ENCODE measurements around the gene DMPK.

The DMPK gene

DNA sequence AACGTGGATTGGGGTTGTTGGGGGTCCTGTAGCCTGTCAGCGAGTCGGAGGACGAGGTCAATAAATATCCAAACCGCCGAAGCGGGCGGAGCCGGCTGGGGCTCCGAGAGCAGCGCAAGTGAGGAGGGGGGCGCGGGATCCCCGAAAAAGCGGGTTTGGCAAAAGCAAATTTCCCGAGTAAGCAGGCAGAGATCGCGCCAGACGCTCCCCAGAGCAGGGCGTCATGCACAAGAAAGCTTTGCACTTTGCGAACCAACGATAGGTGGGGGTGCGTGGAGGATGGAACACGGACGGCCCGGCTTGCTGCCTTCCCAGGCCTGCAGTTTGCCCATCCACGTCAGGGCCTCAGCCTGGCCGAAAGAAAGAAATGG is 12.5 kb downstream of the DMPK start:
- Histone ChIP-seq H3K4me3 (replicated peaks; ENCODE audit: insufficient read depth, low read length) (peak overlapping the region; percentile 69), H3K27ac (replicated peaks) (no peak overlapping the region; the same call in 1 of the 2 replicates), H3K27me3 (ENCODE audit: insufficient read depth, poor library complexity, severe bottlenecking) (peaks cover 40% of the 10 kb centered on the region)
- TF ChIP-seq, protein P1, sequence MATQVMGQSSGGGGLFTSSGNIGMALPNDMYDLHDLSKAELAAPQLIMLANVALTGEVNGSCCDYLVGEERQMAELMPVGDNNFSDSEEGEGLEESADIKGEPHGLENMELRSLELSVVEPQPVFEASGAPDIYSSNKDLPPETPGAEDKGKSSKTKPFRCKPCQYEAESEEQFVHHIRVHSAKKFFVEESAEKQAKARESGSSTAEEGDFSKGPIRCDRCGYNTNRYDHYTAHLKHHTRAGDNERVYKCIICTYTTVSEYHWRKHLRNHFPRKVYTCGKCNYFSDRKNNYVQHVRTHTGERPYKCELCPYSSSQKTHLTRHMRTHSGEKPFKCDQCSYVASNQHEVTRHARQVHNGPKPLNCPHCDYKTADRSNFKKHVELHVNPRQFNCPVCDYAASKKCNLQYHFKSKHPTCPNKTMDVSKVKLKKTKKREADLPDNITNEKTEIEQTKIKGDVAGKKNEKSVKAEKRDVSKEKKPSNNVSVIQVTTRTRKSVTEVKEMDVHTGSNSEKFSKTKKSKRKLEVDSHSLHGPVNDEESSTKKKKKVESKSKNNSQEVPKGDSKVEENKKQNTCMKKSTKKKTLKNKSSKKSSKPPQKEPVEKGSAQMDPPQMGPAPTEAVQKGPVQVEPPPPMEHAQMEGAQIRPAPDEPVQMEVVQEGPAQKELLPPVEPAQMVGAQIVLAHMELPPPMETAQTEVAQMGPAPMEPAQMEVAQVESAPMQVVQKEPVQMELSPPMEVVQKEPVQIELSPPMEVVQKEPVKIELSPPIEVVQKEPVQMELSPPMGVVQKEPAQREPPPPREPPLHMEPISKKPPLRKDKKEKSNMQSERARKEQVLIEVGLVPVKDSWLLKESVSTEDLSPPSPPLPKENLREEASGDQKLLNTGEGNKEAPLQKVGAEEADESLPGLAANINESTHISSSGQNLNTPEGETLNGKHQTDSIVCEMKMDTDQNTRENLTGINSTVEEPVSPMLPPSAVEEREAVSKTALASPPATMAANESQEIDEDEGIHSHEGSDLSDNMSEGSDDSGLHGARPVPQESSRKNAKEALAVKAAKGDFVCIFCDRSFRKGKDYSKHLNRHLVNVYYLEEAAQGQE (IDR thresholded peaks at IDR 0.05; ENCODE audit: insufficient replicate concordance, low read depth), result no peak
- TF ChIP-seq SPI1 (IDR thresholded peaks at IDR 0.05; ENCODE audit: borderline replicate concordance, low read depth), result no peak
- no peak for TF ChIP-seq POLR2AphosphoS5 (IDR thresholded peaks at IDR 0.05; ENCODE audit: low read depth)
- peak in 1 of 2 experiments; percentile 45 for DNase-seq (ENCODE audit: low read depth in 1 of 2, low spot score in 1 of 2)

DNA sequence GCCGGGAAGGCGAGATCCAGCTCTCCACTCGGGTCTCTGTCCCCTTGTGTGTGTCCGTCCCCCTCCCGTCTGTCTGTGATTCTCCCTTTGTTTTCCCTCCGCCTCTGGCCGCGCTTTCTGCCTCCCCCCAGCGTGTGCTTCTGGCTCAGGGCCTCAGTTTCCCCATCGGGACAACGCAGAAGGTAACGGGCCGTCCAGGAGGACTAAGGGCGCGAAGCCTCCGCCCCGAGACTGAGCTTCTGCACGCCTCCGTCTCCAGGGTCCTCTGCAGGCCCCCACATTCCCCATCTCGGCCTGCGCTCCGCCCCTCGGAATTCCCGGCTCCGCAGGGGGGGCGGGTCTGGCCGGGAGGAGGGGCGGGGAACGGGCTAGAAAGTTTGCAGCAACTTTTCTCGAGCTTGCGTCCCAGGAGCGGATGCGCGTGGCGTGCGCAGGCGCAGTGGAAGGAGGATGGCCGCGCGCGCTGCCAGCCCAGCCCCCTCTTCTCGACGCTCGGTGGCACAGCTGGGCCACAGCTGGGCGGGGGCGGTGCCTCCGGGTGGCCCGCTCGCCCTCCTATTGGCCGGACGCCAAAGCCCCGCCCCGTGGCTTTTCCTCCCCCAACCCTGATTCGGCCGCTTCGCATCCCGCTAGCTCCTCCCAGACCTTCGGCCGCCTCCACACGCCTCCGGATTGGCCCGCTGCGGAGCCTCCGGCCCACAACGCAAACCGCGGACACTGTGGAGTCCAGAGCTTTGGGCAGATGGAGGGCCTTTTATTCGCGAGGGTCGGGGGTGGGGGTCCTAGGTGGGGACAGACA is 13.1 kb downstream of the DMPK start, which contains the start of gene SIX5:
Gene SIX5, minus strand, starts transcription at position 269 of the 799 bp plus-strand sequence. CDS start 408 bp downstream, outside the sequence.
- TF ChIP-seq, protein P2, sequence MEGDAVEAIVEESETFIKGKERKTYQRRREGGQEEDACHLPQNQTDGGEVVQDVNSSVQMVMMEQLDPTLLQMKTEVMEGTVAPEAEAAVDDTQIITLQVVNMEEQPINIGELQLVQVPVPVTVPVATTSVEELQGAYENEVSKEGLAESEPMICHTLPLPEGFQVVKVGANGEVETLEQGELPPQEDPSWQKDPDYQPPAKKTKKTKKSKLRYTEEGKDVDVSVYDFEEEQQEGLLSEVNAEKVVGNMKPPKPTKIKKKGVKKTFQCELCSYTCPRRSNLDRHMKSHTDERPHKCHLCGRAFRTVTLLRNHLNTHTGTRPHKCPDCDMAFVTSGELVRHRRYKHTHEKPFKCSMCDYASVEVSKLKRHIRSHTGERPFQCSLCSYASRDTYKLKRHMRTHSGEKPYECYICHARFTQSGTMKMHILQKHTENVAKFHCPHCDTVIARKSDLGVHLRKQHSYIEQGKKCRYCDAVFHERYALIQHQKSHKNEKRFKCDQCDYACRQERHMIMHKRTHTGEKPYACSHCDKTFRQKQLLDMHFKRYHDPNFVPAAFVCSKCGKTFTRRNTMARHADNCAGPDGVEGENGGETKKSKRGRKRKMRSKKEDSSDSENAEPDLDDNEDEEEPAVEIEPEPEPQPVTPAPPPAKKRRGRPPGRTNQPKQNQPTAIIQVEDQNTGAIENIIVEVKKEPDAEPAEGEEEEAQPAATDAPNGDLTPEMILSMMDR (IDR thresholded peaks at IDR 0.05; ENCODE audit: insufficient read depth, low read length), result no peak
- TF ChIP-seq, protein P1 (IDR thresholded peaks at IDR 0.05; ENCODE audit: insufficient replicate concordance, low read depth), result no peak
- TF ChIP-seq POLR2AphosphoS5 (IDR thresholded peaks at IDR 0.05; ENCODE audit: low read depth) (no peak), SPI1 (IDR thresholded peaks at IDR 0.05; ENCODE audit: borderline replicate concordance, low read depth) (no peak), GABPA (IDR thresholded peaks at IDR 0.05; ENCODE audit: low read depth) (no peak)
- DNase-seq (ENCODE audit: low read depth in 1 of 2, low spot score in 1 of 2), result peak; percentile 92 to 96
- Histone ChIP-seq H3K4me3 (replicated peaks; ENCODE audit: insufficient read depth, low read length) (peak within 1 kb of the TSS; percentile 69), H3K27me3 (ENCODE audit: insufficient read depth, poor library complexity, severe bottlenecking) (peaks cover 38% of the 10 kb centered on the region), H3K27ac (replicated peaks) (peak within 1 kb of the TSS; percentile 33)

DNA sequence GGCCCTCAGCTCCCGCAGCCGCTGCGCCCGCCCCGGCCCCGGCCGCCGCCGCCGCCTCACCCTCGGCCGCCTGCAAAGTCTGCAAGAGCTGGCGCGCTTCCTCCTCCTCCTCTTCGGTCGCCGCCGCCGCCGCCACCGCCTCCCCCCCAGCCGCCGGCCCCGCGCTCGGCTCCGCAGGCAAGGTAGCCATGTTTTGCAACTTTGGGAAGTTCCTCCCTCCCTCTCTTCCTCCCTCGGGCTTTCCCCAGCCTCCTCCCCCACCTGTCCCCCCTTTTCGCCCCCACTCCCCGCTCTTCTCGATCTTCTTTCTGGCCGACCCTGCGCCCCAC is 13.7 kb downstream of the DMPK start:
- TF ChIP-seq, protein P1 (IDR thresholded peaks at IDR 0.05; ENCODE audit: insufficient replicate concordance, low read depth), result no peak
- peak; percentile 29; the same call in 1 of the 2 replicates for TF ChIP-seq SPI1 (IDR thresholded peaks at IDR 0.05; ENCODE audit: borderline replicate concordance, low read depth)
- peak in 1 of 2 experiments; percentile 60 for DNase-seq (ENCODE audit: low read depth in 1 of 2, low spot score in 1 of 2)
- H3K4me3 ChIP-seq (replicated peaks; ENCODE audit: insufficient read depth, low read length), result peak overlapping the region; percentile 69
- peak overlapping the region; percentile 33; the same call in 1 of the 2 replicates for H3K27ac ChIP-seq (replicated peaks)
- H3K27me3 ChIP-seq (ENCODE audit: insufficient read depth, poor library complexity, severe bottlenecking), result peaks cover 43% of the 10 kb centered on the region
